SU-DHL-6 (cell line): ENCODE data around the gene VSTM5.

Experiments
- H2AFZ ChIP-seq: fragments of 200-600 bp; sonication (generic); 2 replicates; pipeline ENCODE4 v1.6.1; 2014; ENCODE audit warnings: low read depth, mild to moderate bottlenecking, moderate library complexity, mixed read lengths, antibody characterized with exemption, low read length; ENCODE audit not compliant: severe bottlenecking
- H3F3A ChIP-seq: fragments of 200-600 bp; shearing (Covaris generic); 2 replicates; pipeline ENCODE4 v1.6.0; 2016; ENCODE audit warnings: antibody characterized with exemption, mild to moderate bottlenecking; ENCODE audit not compliant: insufficient read depth
- H3K27ac ChIP-seq: fragments of 200-600 bp; sonication (generic); 2 replicates; pipeline ENCODE4 v1.5.1; 2016; ENCODE audit warnings: low read depth, mild to moderate bottlenecking, low read length, moderate library complexity, mixed read lengths
- H3K27me3 ChIP-seq: fragments of 200-600 bp; sonication (generic), shearing (Covaris generic); 2 replicates; pipeline ENCODE4 v1.6.0; 2014; ENCODE audit warnings: mild to moderate bottlenecking, low read length
- H3K36me3 ChIP-seq: fragments of 200-600 bp; sonication (generic); 2 replicates; pipeline ENCODE4 v1.6.1; 2014; ENCODE audit warnings: mild to moderate bottlenecking, low read length, mixed read lengths
- H3K4me2 ChIP-seq: fragments of 300-600, 200-600 bp; shearing (Covaris generic), sonication (generic); 2 replicates; pipeline ENCODE4 v1.6.0; 2014; ENCODE audit warnings: low read length, low read depth, mild to moderate bottlenecking; ENCODE audit not compliant: poor library complexity, severe bottlenecking
- H3K4me3 ChIP-seq: fragments of 200-600 bp; sonication (generic); 2 replicates; pipeline ENCODE4 v1.5.1; 2014; ENCODE audit warnings: antibody characterized with exemption, low read length, mild to moderate bottlenecking, mixed read lengths; ENCODE audit not compliant: insufficient read depth, poor library complexity, severe bottlenecking
- H3K79me2 ChIP-seq: fragments of 200-600 bp; sonication (generic); 2 replicates; pipeline ENCODE4 v1.6.1; 2014; ENCODE audit warnings: mild to moderate bottlenecking, low read length, moderate library complexity; ENCODE audit not compliant: insufficient read depth
- H3K9ac ChIP-seq: fragments of 200-600 bp; sonication (generic); 2 replicates; pipeline ENCODE4 v1.7.0; 2014; ENCODE audit warnings: mild to moderate bottlenecking, low read length
- H3K9me2 ChIP-seq: fragments of 200-600 bp; sonication (generic); replicated peaks from 2 replicates; pipeline ENCODE4 v1.6.1; 2014; ENCODE audit warnings: low read length; ENCODE audit not compliant: insufficient read depth
- H3K9me3 ChIP-seq: fragments of 200-600 bp; sonication (generic); 2 replicates; pipeline ENCODE4 v1.6.1; 2014; ENCODE audit warnings: low read length, mixed read lengths; ENCODE audit not compliant: insufficient read depth
- H4K20me1 ChIP-seq: fragments of 200-600 bp; sonication (generic); 2 replicates; pipeline ENCODE4 v1.6.1; 2014; ENCODE audit warnings: low read depth, mild to moderate bottlenecking, antibody characterized with exemption, low read length, moderate library complexity, mixed read lengths
- CTCF ChIP-seq: fragments of 200-600 bp; sonication (generic); IDR thresholded peaks from one replicate; pipeline ENCODE4 v1.5.1; 2017; ENCODE audit warnings: antibody characterized with exemption, mild to moderate bottlenecking, low read length, moderate library complexity; ENCODE audit not compliant: insufficient read depth, poor library complexity, severe bottlenecking
- EZH2phosphoT487 ChIP-seq: fragments of 200-600 bp; sonication (generic), shearing (Covaris generic); conservative IDR thresholded peaks from 2 replicates; pipeline ENCODE4 v1.6.1; 2018; ENCODE audit warnings: mild to moderate bottlenecking, antibody characterized with exemption, low read length, moderate library complexity, mixed read lengths

VSTM5 gene

GRCh38 chr11:93770160-93770559 is 80.3 kb downstream of the VSTM5 start:
- no peak overlapping the region for H2AFZ ChIP-seq
- H3K9ac ChIP-seq, result no peak overlapping the region
- H3F3A ChIP-seq, result no peaks in the 10 kb centered on the region
- H3K4me2 ChIP-seq, result no peak overlapping the region
- H3K27ac ChIP-seq, result no peak overlapping the region
- peaks cover 11% of the 10 kb centered on the region; the same call in 1 of the 2 replicates for H3K9me3 ChIP-seq
- no peaks in the 10 kb centered on the region for H3K36me3 ChIP-seq
- H3K4me3 ChIP-seq, result no peak overlapping the region
- H4K20me1 ChIP-seq, result no peaks in the 10 kb centered on the region
- TF ChIP-seq CTCF (no peak), EZH2phosphoT487 (no peak)
- H3K9me2 ChIP-seq, result no peaks in the 10 kb centered on the region
- no peaks in the 10 kb centered on the region for H3K27me3 ChIP-seq
- H3K79me2 ChIP-seq, result no peaks in the 10 kb centered on the region
